ENCODE measurements around the gene TFEB.

DNA sequence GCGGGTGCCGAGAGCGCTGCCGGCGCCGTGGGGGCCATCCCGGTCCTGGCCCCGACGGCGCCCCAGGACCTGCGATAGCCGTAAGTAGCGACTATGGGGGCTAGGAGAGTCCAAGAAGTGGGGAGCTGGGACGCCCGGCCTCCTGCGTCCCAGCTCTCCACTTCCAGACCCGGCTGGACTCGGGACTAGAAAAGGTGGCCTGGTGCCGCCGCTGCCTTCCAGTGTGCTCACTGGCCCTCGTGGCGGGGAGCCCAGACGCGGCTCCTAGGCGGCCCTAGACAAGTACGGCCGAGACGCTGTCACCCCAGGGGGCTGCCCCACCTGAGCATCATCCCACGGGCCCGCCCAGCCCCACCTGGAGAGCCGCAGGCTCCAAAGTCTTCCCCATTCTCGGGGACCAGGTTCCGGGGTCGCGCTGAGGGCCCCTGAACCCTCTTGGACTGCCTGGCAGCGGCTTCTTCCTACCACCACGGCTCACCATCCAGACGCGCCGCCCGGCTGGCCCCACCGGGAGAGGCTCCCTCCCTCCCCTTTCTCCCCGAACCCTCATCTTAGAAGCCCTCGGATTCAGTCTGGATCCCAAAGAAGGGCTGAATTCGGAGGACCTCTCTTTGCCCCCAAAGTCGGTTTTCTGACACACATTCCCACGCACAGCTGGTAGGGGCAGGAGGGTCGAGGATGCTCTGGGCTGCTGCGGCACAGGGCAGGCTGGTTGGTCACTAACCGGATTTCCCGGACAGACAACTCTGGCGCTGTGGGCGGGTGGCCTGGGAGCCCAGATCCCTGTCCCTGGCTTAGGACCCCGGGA lies 98.0 kb downstream of the TFEB start:
- TF ChIP-seq, protein P1, sequence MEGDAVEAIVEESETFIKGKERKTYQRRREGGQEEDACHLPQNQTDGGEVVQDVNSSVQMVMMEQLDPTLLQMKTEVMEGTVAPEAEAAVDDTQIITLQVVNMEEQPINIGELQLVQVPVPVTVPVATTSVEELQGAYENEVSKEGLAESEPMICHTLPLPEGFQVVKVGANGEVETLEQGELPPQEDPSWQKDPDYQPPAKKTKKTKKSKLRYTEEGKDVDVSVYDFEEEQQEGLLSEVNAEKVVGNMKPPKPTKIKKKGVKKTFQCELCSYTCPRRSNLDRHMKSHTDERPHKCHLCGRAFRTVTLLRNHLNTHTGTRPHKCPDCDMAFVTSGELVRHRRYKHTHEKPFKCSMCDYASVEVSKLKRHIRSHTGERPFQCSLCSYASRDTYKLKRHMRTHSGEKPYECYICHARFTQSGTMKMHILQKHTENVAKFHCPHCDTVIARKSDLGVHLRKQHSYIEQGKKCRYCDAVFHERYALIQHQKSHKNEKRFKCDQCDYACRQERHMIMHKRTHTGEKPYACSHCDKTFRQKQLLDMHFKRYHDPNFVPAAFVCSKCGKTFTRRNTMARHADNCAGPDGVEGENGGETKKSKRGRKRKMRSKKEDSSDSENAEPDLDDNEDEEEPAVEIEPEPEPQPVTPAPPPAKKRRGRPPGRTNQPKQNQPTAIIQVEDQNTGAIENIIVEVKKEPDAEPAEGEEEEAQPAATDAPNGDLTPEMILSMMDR (IDR thresholded peaks at IDR 0.05): no peak
- TF ChIP-seq POLR2A (IDR thresholded peaks at IDR 0.05) (no peak), EP300 (IDR thresholded peaks at IDR 0.05) (no peak)

All from ovary (tissue), 3 donors.